H4 (cell line): ENCODE results near the gene DVL1. TPM values are rescaled to one million over a fixed set of nuclear protein-coding genes. Genes with fewer than 3 reads are reported as not detected.

Source experiments
- DNase-seq: peaks from one replicate; pipeline ENCODE4 v3.0.0-alpha.2; 2015; ENCODE audit warnings: low spot score
- total RNA-seq: library from RNA; depleted of rRNA; stranded (reverse); fragments of >200 nt; shearing (Covaris generic); gene quantifications from 2 replicates; pipeline ENCODE4 v1.2.3, GENCODE V29; 2014

Gene DVL1
- total RNA-seq, 1 experiment from 2014 or later, result 11.7 TPM

- no peak for DNase-seq
Observed at GRCh38 chr1:1342061-1342562, 7.1 kb downstream of the DVL1 start.

DNA sequence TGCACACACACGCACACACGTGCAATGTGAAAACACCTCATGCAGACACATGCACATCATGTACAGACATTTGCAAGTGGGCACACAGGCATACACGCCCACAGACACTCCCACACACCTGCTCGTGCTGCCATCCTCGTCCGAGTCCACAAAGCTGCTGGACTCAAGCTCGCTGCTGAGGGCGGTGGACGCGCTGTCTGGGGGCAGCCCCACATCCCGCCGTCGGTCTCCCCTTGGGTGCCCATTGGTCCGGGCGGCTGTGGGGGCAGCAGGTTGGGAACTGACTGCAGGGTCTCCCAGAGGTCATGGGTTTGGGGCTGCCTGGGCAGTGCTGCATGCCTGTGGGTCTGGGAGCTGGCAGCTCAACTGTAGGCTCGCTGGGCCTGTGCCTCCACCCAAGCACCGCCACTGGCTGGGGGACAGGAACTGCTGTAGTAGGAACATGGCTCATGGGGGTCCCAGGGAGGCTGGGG is 7.6 kb downstream of the DVL1 start:
- no peak for DNase-seq

GRCh38 chr1:1340791-1341548 is 8.2 kb downstream of the DVL1 start:
- DNase-seq, result no peak

DNA sequence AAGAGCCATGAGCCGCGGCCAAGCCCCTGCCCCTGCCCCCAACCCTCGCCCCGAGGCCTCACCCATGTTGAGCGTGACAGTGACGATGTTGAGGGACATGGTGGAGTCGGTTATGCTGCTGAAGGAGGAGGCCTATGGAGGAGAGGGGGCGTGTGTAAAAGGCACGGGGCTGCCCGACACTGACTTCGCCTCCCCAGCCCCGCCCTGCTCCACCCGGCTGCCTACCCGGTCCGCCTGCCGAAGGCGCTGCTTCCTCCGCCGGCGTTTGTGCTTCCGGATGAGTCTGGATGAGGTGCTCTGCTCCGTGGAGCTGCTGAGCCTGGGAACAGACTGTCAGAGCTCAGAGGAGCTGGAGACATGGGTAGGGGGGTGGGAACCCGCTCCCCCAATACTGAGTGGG is 9.0 kb downstream of the DVL1 start:
- no peak for DNase-seq

DNA sequence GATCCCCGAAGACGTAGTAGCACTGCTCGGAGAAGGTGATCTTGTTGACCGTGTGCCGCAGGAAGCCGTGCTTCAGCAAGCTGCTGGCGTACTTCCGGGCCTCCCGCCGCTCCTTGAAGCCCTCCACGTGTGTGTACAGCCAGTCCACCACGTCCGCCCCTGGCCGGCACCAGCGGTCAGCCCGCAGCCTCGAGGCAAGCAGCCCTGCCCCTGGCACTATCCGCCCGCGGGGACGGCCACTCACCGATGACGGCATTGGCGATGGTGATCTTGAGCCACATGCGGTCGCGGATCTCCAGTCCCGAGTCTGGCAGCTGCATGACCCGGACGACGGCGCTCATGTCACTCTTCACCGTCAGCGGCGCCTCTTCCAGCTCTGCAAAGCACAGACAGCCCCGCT is 10.9 kb downstream of the DVL1 start:
- DNase-seq, result no peak

DNA sequence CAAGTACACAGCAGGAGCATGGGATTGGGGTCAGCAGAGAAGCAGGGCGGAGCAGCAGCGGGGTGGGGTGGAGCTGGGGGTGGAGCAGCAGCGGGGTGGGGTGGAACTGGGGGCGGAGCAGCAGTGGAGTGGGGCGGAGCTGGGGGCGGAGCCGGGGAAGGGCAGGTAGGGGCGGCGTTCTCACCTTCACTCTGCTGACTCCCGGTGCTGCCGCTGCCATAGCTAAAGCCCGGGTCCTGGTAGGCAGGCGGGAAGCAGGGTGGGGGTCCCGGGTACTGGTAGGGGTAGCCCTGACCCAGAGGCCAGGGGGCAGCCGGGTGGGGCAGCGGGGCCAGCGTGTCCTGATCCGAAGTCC is 11.4 kb downstream of the DVL1 start:
- no peak for DNase-seq

DNA sequence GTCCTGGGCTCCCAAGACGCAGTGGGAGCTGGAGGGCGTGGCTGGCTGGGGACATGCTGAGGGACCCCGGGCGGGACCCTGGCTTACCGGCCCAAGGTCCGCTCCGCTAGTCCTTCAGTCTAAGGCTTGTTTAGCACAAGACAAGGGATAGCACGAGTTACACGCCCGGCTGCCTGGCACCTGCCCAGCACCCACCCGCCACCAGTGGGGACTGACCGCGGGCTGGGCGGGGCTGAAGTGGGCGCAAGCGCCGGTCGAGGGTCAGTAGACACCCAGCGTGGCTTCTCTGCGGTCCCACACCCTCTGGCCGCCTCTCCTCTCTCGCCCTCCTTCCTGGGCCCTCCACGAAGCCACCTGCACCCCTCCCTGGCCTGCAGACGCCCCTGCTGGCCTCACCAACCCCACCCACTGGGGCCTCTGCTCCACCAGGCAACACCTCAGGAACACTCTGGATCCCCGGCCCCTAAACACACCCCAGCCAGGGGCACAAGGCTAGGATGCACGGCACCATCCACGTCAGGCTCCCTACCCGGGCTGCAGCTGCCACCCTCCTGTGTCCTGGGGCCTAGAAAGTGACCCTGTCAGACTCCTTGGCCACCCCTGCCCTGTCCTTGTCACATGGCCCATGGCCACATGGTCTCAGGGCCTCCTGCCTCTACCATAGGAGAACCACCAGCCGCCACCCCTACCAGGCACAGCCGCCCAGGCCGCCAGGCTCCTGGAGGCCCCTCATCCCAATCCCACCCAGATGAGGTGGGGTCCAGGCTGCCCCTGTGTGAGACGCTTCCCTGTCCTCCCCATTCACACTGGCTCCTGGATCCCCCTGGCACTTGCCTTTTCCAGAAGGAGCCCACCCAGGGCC is 12.1 kb downstream of the DVL1 start:
- DNase-seq, result no peak

- no peak for DNase-seq
Observed at GRCh38 chr1:1336446-1336845, 12.8 kb downstream of the DVL1 start.

DNA sequence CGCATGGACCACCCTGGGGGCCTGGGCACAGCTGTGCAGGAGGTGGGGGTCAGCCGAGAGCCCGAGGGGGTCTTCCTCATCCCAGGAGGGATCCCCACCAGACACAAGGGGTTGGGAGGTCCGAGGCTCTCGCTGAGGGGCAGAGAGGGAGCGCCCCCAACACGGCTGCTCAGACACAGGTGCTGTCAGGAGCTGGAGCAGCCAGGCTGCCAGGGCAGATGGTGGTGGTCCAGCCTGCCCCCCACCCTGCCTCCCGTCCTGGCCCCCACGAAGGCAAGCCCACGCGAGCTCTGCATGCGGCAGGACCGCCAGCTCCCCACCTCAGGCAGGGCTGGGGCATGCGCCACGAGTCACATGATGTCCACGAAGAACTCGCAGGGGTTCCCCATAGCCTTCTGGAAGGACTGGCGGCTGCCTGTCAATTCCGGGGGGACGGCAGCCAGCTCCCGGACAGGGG is 13.4 kb downstream of the DVL1 start:
- no peak for DNase-seq

DNA sequence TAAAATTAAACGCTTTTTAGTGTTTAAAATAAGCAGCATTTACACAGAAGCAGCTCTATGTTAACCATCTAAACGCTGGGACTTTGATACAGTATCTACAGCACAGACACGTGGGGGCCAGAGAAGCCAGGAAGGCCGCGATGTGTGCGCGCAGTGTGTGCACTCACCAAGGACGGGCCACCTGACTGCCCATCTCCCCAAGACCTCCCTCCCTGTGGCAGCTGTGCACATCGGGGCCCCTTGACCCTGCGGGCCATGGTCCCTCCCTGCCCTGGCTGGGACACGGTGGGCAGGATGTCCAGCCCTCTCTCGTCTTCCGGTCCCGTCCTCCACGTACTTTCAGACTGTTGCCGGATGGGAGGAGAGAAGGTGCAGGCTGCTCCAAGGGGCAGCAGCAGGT is 13.9 kb downstream of the DVL1 start:
- DNase-seq, result no peak

DNA sequence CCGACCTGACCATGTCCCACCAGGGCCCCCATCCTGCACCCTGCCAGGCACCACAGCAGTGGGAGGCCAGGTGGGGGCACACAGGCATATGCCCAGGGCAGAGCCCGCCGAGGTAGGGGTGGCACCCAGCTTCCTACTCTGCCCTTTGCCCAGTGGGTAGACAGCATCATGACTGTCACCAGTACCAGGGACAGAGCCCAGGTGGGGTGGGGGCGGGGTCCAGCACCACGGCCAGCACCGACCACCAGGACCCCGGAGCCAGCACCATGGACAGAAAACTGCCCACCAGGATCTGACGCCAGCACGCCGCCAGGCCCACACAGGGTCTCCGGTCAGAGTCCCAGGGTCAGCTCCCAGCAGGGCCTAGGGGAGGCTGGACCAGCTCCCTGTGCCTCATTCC is 14.4 kb downstream of the DVL1 start:
- no peak for DNase-seq

DNA sequence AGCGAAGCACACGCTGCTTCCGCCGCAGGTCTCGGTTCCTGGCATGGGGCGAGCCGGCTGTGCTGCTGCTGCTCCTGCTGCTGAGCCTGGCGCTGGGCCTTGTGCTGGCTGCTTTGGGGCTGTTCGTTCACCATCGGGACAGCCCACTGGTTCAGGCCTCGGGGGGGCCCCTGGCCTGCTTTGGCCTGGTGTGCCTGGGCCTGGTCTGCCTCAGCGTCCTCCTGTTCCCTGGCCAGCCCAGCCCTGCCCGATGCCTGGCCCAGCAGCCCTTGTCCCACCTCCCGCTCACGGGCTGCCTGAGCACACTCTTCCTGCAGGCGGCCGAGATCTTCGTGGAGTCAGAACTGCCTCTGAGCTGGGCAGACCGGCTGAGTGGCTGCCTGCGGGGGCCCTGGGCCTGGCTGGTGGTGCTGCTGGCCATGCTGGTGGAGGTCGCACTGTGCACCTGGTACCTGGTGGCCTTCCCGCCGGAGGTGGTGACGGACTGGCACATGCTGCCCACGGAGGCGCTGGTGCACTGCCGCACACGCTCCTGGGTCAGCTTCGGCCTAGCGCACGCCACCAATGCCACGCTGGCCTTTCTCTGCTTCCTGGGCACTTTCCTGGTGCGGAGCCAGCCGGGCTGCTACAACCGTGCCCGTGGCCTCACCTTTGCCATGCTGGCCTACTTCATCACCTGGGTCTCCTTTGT is 15.5 kb downstream of the DVL1 start:
- no peak for DNase-seq

- no peak for DNase-seq
Observed at GRCh38 chr1:1332774-1333480, 16.3 kb downstream of the DVL1 start.

DNA sequence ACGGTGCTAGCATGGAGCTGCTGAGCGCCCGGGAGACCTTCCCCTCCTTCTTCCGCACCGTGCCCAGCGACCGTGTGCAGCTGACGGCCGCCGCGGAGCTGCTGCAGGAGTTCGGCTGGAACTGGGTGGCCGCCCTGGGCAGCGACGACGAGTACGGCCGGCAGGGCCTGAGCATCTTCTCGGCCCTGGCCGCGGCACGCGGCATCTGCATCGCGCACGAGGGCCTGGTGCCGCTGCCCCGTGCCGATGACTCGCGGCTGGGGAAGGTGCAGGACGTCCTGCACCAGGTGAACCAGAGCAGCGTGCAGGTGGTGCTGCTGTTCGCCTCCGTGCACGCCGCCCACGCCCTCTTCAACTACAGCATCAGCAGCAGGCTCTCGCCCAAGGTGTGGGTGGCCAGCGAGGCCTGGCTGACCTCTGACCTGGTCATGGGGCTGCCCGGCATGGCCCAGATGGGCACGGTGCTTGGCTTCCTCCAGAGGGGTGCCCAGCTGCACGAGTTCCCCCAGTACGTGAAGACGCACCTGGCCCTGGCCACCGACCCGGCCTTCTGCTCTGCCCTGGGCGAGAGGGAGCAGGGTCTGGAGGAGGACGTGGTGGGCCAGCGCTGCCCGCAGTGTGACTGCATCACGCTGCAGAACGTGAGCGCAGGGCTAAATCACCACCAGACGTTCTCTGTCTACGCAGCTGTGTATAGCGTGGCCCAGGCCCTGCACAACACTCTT is 17.0 kb downstream of the DVL1 start:
- DNase-seq, result no peak

DNA sequence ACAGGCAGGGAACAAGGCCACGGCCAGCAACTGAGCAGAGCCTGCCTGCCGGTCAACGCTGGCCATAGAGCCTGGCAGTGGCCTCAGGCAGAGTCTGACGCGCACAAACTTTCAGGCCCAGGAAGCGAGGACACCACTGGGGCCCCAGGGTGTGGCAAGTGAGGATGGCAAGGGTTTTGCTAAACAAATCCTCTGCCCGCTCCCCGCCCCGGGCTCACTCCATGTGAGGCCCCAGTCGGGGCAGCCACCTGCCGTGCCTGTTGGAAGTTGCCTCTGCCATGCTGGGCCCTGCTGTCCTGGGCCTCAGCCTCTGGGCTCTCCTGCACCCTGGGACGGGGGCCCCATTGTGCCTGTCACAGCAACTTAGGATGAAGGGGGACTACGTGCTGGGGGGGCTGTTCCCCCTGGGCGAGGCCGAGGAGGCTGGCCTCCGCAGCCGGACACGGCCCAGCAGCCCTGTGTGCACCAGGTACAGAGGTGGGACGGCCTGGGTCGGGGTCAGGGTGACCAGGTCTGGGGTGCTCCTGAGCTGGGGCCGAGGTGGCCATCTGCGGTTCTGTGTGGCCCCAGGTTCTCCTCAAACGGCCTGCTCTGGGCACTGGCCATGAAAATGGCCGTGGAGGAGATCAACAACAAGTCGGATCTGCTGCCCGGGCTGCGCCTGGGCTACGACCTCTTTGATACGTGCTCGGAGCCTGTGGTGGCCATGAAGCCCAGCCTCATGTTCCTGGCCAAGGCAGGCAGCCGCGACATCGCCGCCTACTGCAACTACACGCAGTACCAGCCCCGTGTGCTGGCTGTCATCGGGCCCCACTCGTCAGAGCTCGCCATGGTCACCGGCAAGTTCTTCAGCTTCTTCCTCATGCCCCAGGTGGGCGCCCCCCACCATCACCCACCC is 17.9 kb downstream of the DVL1 start, which contains the start of gene TAS1R3:
Gene TAS1R3, plus strand, starts transcription at position 213 of the 898 bp plus-strand sequence. Its CDS starts 66 bp downstream, at position 279.
- DNase-seq, result no peak

DNA sequence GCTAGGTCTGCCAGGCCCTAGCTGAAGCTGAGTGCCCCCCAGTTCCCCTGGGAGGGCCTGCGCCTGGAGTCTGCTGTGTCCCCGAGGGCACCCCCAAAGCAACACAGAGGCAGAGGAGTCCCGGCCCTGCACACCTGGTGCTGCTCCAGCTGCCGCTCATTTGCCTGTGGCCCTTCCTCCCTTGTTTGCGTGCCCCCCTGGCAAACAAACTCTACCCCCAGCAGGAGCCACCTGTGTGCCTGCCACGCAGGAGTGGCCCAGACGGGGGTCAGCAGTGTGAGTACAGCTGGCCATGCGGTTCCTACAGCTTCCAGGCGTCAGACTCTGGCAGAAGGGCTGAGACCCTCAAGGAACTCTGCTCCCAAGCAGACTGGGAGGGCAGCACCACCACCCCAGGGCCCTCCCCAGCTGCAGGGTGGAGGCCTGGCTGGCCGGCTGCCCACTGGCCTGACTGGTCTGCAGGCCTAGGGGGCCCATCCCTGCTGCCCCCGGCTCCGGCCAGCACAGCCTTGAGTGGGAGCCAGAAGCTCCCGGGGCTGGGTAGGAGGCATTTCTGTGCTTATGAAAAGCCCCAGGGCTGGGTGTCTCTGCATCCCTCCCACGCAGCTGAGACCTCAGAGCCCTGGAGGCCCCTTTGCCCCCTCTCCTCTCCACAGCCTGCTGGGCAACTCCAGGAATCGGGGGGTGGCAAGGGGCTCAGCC is 18.7 kb downstream of the DVL1 start:
- no peak for DNase-seq

DNA sequence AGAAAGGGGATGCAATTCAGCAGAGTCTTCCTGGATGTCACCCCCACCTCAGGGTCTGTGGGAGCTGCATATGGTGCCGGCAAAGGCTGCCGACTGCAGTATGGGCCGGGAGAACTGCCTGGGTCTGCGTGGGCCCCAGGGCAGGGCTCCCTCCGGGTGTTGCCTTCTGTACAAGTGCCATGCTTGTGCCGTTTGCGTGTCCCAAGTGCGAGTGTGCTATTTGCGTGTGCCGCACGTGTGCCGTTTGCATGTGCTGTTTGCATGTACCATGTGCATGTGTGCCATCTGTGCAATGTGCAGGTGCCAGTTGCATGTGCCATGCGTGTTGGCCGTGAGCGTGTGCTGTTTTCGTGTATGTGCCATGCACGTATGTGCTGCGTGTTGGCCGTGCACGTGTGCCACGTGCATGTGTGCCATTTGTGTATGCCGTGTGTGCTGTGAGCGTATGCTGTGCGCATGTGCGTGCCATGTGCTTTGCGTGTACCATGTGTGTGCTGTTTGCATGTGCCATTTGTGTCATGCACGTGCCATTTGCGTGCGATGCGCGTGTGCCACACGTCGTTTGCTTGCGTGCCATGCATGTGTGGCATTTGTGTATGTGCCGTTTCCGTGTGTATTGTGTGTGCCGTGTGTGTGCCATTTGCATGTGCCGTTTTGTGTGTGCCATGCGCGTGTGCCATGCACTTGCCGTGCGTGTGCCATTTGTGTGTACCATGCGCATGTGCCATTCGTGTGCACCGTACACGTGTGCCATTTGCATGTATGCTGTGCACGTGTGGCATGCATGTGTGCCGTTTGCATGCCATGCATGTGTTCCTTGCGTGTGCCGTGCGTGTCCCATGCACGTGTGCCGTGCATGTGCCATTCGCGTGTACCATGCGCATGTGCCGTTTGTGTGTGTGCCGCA is 19.7 kb downstream of the DVL1 start:
- no peak for DNase-seq

GRCh38 chr1:1328254-1328653 is 21.0 kb downstream of the DVL1 start:
- DNase-seq, result no peak
